HFF-Myc (cell line): ENCODE measurements around the gene DLK1.
A peak's percentile ranks its signal among the peaks of the same experiment; 100 is the strongest.

Experiments
- DNase-seq: peaks from one replicate; pipeline ENCODE4 v3.0.0-alpha.2; 2011; ENCODE audit warnings: low read depth; ENCODE audit errors: extremely low read depth
- H3K4me3 ChIP-seq: replicated peaks from 2 replicates; pipeline ENCODE4 v1.5.1; 2011; ENCODE audit warnings: low read depth, mild to moderate bottlenecking, control low read depth, low read length
- CTCF ChIP-seq: IDR thresholded peaks from 2 replicates; pipeline ENCODE4 v1.5.1; 2012; ENCODE audit warnings: mild to moderate bottlenecking, low read depth, low read length, control low read depth; ENCODE audit errors: missing control alignments

The DLK1 gene

GRCh38 chr14:100746326-100746725 is 19.6 kb downstream of the DLK1 start:
- H3K4me3 ChIP-seq: no peak overlapping the region
- DNase-seq: no peak
- no peak for TF ChIP-seq CTCF

- no peak for TF ChIP-seq CTCF
- peak; percentile 85 for DNase-seq
- H3K4me3 ChIP-seq: no peak overlapping the region
Observed at GRCh38 chr14:100747021-100747586, 20.4 kb downstream of the DLK1 start.

GRCh38 chr14:100747736-100748135 is 21.0 kb downstream of the DLK1 start:
- H3K4me3 ChIP-seq: no peak overlapping the region
- DNase-seq: no peak
- no peak for TF ChIP-seq CTCF

GRCh38 chr14:100748403-100748802 is 21.7 kb downstream of the DLK1 start:
- H3K4me3 ChIP-seq: no peak overlapping the region
- no peak for DNase-seq
- TF ChIP-seq CTCF: no peak

- no peak for TF ChIP-seq CTCF
- H3K4me3 ChIP-seq: no peak overlapping the region
Observed at GRCh38 chr14:100748944-100749343, 22.3 kb downstream of the DLK1 start.

GRCh38 chr14:100749967-100750597 is 23.4 kb downstream of the DLK1 start:
- DNase-seq: no peak
- H3K4me3 ChIP-seq: no peak overlapping the region
- TF ChIP-seq CTCF: no peak

More at GRCh38 chr14:100748944-100749343, 22.3 kb downstream of the DLK1 start:
- no peak for DNase-seq
